Loucy (cell line): Measurements from ENCODE around the gene LAMB4.

Source experiments
- H2AFZ ChIP-seq: fragments of 200-600 bp; sonication (generic); 2 replicates; pipeline ENCODE4 v1.6.0; 2016; ENCODE audit warnings: antibody characterized with exemption, mild to moderate bottlenecking, low read length, moderate library complexity
- H3F3A ChIP-seq: fragments of 200-600 bp; 2 replicates; pipeline ENCODE4 v1.6.0; 2016; ENCODE audit warnings: antibody characterized with exemption, low read depth, mild to moderate bottlenecking
- H3K27me3 ChIP-seq: fragments of 200-600 bp; sonication (generic); 2 replicates; pipeline ENCODE4 v1.6.1; 2014; ENCODE audit warnings: low read length, mild to moderate bottlenecking; ENCODE audit not compliant: insufficient read depth, poor library complexity, severe bottlenecking
- H3K36me3 ChIP-seq: fragments of 200-600 bp; sonication (generic); 2 replicates; pipeline ENCODE4 v1.6.1; 2016; ENCODE audit warnings: low read length; ENCODE audit not compliant: insufficient read depth
- H3K4me1 ChIP-seq: fragments of 200-600 bp; sonication (generic); 2 replicates; pipeline ENCODE4 v1.5.1; 2014; ENCODE audit warnings: low read length, mild to moderate bottlenecking; ENCODE audit not compliant: insufficient read depth, poor library complexity, severe bottlenecking
- H3K4me2 ChIP-seq: fragments of 200-600 bp; sonication (generic); 2 replicates; pipeline ENCODE4 v1.6.0; 2014; ENCODE audit warnings: antibody characterized with exemption, low read length, low read depth, mild to moderate bottlenecking; ENCODE audit not compliant: poor library complexity, severe bottlenecking
- H3K4me3 ChIP-seq: fragments of 200-600 bp; sonication (generic); 2 replicates; pipeline ENCODE4 v1.5.1; 2014; ENCODE audit warnings: low read length, mild to moderate bottlenecking, mixed read lengths; ENCODE audit not compliant: poor library complexity, severe bottlenecking
- H3K79me2 ChIP-seq: fragments of 200-600 bp; sonication (generic); 2 replicates; pipeline ENCODE4 v1.6.1; 2014; ENCODE audit warnings: low read length; ENCODE audit not compliant: insufficient read depth
- H3K9ac ChIP-seq: fragments of 200-600 bp; sonication (generic); 2 replicates; pipeline ENCODE4 v1.6.0; 2014; ENCODE audit warnings: mild to moderate bottlenecking, low read depth, low read length, moderate library complexity; ENCODE audit not compliant: poor library complexity, severe bottlenecking
- H3K9me2 ChIP-seq: fragments of 200-600 bp; sonication (generic); replicated peaks from 2 replicates; pipeline ENCODE4 v1.6.1; 2016; ENCODE audit warnings: low read depth, low read length, mixed read lengths
- H3K9me3 ChIP-seq: fragments of 200-600 bp; sonication (generic); 2 replicates; pipeline ENCODE4 v1.6.1; 2014; ENCODE audit warnings: mild to moderate bottlenecking, antibody characterized with exemption, low read length, low read depth; ENCODE audit not compliant: insufficient read depth
- H4K20me1 ChIP-seq: fragments of 200-600 bp; sonication (generic); 2 replicates; pipeline ENCODE4 v1.6.0; 2014; ENCODE audit warnings: antibody characterized with exemption, low read length, mild to moderate bottlenecking; ENCODE audit not compliant: insufficient read depth, poor library complexity, severe bottlenecking
- EZH2phosphoT487 ChIP-seq: fragments of 200-600 bp; IDR thresholded peaks from 2 replicates; pipeline ENCODE4 v1.6.1; 2018; ENCODE audit warnings: antibody characterized with exemption, mild to moderate bottlenecking, moderate library complexity, borderline replicate concordance
- TF ChIP-seq, protein P1 (sequence below): fragments of 200-600 bp; sonication (generic); conservative IDR thresholded peaks from 2 replicates; pipeline ENCODE4 v1.5.1; 2014; ENCODE audit warnings: mild to moderate bottlenecking, antibody characterized with exemption, low read length

Gene LAMB4

DNA sequence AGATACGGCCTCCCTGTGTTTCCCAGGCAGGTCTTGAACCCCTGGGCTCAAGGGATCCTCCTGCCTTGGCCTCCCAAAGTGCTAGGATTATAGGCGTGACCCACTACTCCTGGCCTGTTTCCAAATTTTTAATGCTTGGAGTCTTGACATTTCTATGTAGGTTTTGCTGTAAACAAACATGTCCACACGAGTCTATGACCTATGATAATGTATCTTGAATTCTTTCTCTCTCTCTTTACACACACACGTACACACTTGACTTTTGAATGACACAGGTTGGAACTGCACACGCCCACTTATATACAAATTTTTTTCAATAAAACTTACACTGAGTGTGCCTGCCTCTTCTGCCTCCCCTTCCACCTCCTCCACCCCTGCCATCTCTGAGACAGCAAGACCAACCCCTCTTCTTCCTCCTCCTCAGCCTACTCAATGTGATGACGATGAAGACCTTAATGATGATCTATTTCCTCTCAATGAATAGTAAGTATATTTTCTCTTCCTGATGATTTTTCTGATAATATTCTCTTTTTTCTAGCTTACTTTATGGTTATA, 83.1 kb downstream of the LAMB4 start:
- no peaks in the 10 kb centered on the region for H3K79me2 ChIP-seq
- no peaks in the 10 kb centered on the region for H3F3A ChIP-seq
- no peak overlapping the region for H3K4me3 ChIP-seq
- TF ChIP-seq, protein P1, sequence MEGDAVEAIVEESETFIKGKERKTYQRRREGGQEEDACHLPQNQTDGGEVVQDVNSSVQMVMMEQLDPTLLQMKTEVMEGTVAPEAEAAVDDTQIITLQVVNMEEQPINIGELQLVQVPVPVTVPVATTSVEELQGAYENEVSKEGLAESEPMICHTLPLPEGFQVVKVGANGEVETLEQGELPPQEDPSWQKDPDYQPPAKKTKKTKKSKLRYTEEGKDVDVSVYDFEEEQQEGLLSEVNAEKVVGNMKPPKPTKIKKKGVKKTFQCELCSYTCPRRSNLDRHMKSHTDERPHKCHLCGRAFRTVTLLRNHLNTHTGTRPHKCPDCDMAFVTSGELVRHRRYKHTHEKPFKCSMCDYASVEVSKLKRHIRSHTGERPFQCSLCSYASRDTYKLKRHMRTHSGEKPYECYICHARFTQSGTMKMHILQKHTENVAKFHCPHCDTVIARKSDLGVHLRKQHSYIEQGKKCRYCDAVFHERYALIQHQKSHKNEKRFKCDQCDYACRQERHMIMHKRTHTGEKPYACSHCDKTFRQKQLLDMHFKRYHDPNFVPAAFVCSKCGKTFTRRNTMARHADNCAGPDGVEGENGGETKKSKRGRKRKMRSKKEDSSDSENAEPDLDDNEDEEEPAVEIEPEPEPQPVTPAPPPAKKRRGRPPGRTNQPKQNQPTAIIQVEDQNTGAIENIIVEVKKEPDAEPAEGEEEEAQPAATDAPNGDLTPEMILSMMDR = no peak
- TF ChIP-seq EZH2phosphoT487 = no peak
- H3K4me1 ChIP-seq = no peaks in the 10 kb centered on the region
- no peaks in the 10 kb centered on the region for H3K9me2 ChIP-seq
- no peak overlapping the region for H2AFZ ChIP-seq
- H3K27me3 ChIP-seq = no peaks in the 10 kb centered on the region
- no peak overlapping the region for H3K4me2 ChIP-seq
- H3K36me3 ChIP-seq = no peaks in the 10 kb centered on the region
- no peaks in the 10 kb centered on the region for H3K9me3 ChIP-seq
- H3K9ac ChIP-seq = no peak overlapping the region
- no peaks in the 10 kb centered on the region for H4K20me1 ChIP-seq

DNA sequence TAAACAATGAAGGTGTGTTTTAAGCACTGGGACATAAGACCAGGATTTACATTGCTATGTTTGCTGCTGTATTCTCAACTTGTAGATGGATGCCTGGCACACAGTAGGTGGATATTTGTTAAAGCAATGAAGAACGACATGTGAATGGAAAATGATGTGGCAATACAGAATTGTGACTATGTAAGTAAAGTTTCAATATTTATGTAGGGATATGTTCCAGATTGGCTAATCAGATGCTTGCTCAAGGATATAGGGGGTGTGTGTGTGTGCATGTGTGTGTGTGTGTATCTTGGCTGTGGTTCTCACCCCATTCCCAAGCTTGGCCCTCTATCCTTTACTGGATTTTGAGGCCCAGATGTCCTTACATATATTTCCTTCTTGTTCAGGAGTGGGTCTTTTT, 84.5 kb downstream of the LAMB4 start:
- Histone ChIP-seq H3K9me3 (no peaks in the 10 kb centered on the region), H3K9me2 (no peaks in the 10 kb centered on the region), H2AFZ (no peak overlapping the region), H3F3A (no peaks in the 10 kb centered on the region), H3K9ac (no peak overlapping the region), H3K36me3 (no peaks in the 10 kb centered on the region), H4K20me1 (no peaks in the 10 kb centered on the region), H3K79me2 (no peaks in the 10 kb centered on the region), H3K27me3 (no peaks in the 10 kb centered on the region), H3K4me2 (no peak overlapping the region), H3K4me3 (no peak overlapping the region), H3K4me1 (no peaks in the 10 kb centered on the region)
- TF ChIP-seq, protein P1 = no peak
- no peak for TF ChIP-seq EZH2phosphoT487

DNA sequence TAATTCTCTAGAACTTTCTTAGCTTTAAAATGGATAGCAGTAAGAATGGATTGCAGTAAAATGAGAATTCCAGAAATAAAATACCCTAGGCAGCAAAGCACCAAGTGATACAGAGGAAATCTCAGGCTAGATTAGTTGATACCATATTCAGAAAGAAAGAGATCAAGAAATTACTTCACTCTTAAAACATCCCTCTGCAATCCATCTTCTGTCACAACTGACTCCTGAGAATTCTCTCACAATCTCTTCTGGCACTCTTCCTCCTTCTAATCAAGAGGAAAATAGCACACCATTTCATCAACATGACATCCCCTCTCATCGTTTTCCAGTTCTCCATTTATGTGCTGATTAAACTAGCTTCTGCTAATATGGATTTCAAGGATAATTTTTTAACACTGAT, 85.0 kb downstream of the LAMB4 start:
- Histone ChIP-seq H3F3A (no peaks in the 10 kb centered on the region), H3K36me3 (no peaks in the 10 kb centered on the region), H3K27me3 (no peaks in the 10 kb centered on the region), H3K9me3 (no peaks in the 10 kb centered on the region), H3K79me2 (no peaks in the 10 kb centered on the region), H3K4me2 (no peak overlapping the region), H2AFZ (no peak overlapping the region), H4K20me1 (no peaks in the 10 kb centered on the region), H3K4me3 (no peak overlapping the region), H3K9ac (no peak overlapping the region), H3K9me2 (no peaks in the 10 kb centered on the region), H3K4me1 (no peaks in the 10 kb centered on the region)
- no peak for TF ChIP-seq EZH2phosphoT487
- TF ChIP-seq, protein P1 = no peak
